DND-41 (cell line): ENCODE results near the gene TRIM58.

Experiments used
- EZH2 ChIP-seq: IDR thresholded peaks from 3 replicates; pipeline ENCODE4 v1.6.1; 2012; ENCODE audit warnings: borderline replicate concordance, low read depth, mild to moderate bottlenecking, moderate library complexity, low read length, inconsistent platforms; ENCODE audit not compliant: severe bottlenecking
- TF ChIP-seq, protein P1 (sequence below): IDR thresholded peaks from 2 replicates; pipeline ENCODE4 v1.5.1; 2012; ENCODE audit warnings: borderline replicate concordance, low read length, moderate library complexity, mild to moderate bottlenecking; ENCODE audit not compliant: poor library complexity, severe bottlenecking; ENCODE audit errors: extremely low read depth

DNA sequence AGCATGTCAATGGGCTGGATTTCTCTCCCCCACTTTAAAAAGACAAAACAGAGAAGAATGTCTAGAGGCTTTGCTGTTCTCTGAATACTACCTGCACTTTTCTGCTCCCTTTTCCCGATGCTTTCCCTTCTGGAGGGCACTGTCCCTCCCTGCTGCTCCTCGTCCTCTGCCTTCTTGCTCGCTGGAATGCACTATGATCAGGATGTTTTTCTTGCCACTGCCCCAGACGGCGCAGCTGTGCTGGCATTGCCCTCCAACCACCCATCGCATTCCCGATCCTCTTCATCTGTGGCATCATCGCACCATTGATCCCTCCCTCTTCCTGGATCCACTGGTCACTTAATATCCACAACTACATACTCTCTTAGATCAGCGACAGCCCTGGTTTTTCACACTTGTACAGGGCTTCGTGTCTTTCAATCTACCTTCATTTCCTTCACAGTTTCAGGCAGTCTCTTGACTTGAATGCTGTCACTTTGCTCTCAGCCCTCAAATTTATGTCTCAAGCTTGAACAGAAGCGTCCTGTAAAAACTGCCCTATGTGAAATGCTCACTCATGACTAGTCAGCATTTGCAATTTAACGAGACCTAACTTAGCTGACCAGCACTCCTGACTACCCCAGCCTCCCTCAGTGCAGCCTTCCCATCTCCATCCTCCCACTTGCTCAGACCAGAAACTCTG is 11.8 kb upstream of the TRIM58 start:
- TF ChIP-seq, protein P1, sequence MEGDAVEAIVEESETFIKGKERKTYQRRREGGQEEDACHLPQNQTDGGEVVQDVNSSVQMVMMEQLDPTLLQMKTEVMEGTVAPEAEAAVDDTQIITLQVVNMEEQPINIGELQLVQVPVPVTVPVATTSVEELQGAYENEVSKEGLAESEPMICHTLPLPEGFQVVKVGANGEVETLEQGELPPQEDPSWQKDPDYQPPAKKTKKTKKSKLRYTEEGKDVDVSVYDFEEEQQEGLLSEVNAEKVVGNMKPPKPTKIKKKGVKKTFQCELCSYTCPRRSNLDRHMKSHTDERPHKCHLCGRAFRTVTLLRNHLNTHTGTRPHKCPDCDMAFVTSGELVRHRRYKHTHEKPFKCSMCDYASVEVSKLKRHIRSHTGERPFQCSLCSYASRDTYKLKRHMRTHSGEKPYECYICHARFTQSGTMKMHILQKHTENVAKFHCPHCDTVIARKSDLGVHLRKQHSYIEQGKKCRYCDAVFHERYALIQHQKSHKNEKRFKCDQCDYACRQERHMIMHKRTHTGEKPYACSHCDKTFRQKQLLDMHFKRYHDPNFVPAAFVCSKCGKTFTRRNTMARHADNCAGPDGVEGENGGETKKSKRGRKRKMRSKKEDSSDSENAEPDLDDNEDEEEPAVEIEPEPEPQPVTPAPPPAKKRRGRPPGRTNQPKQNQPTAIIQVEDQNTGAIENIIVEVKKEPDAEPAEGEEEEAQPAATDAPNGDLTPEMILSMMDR = no peak
- TF ChIP-seq EZH2 = no peak
